Measurements from ENCODE around the gene KAZN.

Gene KAZN

GRCh38 chr1:14598498-14599182 is at the start of gene KAZN:
Gene KAZN, plus strand, starts transcription at chr1:14598685.
- DNase-seq (ENCODE audit: low read depth), result no peak
- TF ChIP-seq, protein P1, sequence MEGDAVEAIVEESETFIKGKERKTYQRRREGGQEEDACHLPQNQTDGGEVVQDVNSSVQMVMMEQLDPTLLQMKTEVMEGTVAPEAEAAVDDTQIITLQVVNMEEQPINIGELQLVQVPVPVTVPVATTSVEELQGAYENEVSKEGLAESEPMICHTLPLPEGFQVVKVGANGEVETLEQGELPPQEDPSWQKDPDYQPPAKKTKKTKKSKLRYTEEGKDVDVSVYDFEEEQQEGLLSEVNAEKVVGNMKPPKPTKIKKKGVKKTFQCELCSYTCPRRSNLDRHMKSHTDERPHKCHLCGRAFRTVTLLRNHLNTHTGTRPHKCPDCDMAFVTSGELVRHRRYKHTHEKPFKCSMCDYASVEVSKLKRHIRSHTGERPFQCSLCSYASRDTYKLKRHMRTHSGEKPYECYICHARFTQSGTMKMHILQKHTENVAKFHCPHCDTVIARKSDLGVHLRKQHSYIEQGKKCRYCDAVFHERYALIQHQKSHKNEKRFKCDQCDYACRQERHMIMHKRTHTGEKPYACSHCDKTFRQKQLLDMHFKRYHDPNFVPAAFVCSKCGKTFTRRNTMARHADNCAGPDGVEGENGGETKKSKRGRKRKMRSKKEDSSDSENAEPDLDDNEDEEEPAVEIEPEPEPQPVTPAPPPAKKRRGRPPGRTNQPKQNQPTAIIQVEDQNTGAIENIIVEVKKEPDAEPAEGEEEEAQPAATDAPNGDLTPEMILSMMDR (conservative IDR thresholded peaks at IDR 0.05; ENCODE audit: low read depth, low read length), result no peak
- H3K4me3 ChIP-seq (ENCODE audit: low read length), result peak within 1 kb of the TSS; percentile 79

DNA sequence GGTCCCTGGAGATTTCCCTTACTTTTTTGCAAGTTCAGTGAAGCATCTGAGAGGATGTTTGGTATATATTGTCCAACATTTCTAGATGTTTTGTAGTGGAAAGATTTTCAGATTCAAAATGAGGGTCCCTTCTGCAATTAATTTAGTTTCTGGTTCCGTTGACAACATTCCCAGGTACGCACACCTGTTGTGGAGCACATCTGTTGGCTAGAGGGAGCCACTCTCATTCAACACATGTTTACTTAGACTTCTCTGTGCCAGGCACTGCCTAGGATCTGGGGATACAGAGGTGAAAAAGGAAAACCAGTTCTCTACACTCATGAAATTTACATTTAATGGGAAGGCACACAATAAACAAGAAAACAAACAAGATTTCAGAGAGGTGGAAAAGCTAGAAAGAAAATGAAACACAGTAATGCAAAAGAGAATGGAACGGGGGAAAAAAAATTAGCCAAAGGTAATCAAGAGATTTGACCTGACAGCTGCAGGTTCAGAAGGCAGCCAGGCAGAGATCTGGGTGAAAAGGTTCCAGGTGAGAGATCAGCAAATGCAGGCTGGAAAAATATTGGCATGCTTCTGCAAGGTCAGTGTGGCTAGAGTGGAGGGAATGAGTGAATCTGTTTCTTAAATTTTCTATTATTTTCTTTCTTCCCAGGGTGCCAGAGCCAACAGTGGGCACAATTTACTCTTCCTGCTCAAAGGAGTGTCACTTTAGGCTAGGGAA is 48.4 kb upstream of the KAZN start:
- TF ChIP-seq, protein P1 (conservative IDR thresholded peaks at IDR 0.05; ENCODE audit: low read depth, low read length), result no peak
- no peak overlapping the region for H3K4me3 ChIP-seq (ENCODE audit: low read length)
- DNase-seq (ENCODE audit: low read depth), result no peak

GRCh38 chr1:14551386-14551785 is 47.1 kb upstream of the KAZN start:
- TF ChIP-seq, protein P1 (conservative IDR thresholded peaks at IDR 0.05; ENCODE audit: low read depth, low read length), result no peak
- no peak overlapping the region for H3K4me3 ChIP-seq (ENCODE audit: low read length)
- no peak for DNase-seq (ENCODE audit: low read depth)

DNA sequence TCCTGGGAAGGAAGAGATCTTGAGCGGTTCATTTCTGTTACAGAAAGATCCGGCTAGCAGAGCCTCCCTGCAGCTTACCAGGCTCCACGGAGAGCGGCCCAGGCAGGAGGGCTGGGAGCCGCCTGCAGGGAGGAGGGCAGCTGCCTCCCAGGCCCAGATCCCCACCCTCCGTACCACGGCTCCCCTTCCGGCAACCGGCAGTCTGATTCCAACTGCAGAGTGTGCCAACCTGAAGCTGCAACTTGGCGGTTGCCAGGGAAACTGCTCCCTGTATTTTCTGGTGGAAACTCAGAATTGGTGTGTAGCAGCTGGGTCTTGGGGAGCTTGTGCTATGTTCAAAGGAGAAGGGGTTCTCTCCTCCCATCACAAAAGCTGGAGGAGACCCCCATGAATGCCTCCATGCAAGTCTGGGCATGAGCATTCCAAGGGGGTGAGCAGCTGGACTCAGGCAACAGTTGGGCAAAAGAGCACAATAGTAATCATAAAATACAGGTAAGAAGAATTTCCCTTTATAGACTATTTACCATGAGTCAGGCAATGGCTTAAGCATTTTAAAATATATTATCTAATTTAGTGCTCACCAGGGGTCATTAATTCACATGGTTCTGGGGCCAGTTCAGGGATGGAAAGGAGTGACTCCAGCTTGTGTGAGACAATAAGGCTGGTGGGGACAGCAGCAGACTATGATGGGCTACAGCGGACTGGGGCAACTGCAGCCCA is 46.1 kb upstream of the KAZN start:
- no peak overlapping the region for H3K4me3 ChIP-seq (ENCODE audit: low read length)
- no peak for DNase-seq (ENCODE audit: low read depth)
- TF ChIP-seq, protein P1 (conservative IDR thresholded peaks at IDR 0.05; ENCODE audit: low read depth, low read length), result no peak

- DNase-seq (ENCODE audit: low read depth), result no peak
- TF ChIP-seq, protein P1 (conservative IDR thresholded peaks at IDR 0.05; ENCODE audit: low read depth, low read length), result no peak
- no peak overlapping the region for H3K4me3 ChIP-seq (ENCODE audit: low read length)
Observed at GRCh38 chr1:14553711-14554110, 44.8 kb upstream of the KAZN start.

GRCh38 chr1:14555091-14555490 is 43.4 kb upstream of the KAZN start:
- DNase-seq (ENCODE audit: low read depth), result no peak
- TF ChIP-seq, protein P1 (conservative IDR thresholded peaks at IDR 0.05; ENCODE audit: low read depth, low read length), result no peak
- no peak overlapping the region for H3K4me3 ChIP-seq (ENCODE audit: low read length)
